ENCODE results near the gene GATB. TPM values are rescaled to one million over a fixed set of nuclear protein-coding genes. Genes with fewer than 3 reads are reported as not detected.

Gene GATB
- total and polyA plus RNA-seq, 5 donors, result 87.5 to 182 (median 94.1) TPM

GRCh38 chr4:151729731-151730559, 30.9 kb downstream of the GATB start:
- H3K9me3 ChIP-seq (ENCODE audit: control insufficient read depth, low read length), result no peaks in the 10 kb centered on the region
- intact Hi-C loops (cut with DNase I), result no loop called here
- no peak for ATAC-seq
- 92% methylated on average over 12 of the region's 12 CpGs for WGBS
- H3K27ac ChIP-seq (ENCODE audit: low read length), result no peak overlapping the region
- H3K27me3 ChIP-seq (ENCODE audit: control insufficient read depth, insufficient read depth), result no peaks in the 10 kb centered on the region
- DNase-seq, result no peak
- no peak overlapping the region for H3K4me3 ChIP-seq (ENCODE audit: low read length)
- no peaks in the 10 kb centered on the region for H3K4me1 ChIP-seq (ENCODE audit: control insufficient read depth, insufficient read depth, low read length)

GRCh38 chr4:151728679-151729078, 32.1 kb downstream of the GATB start:
- ATAC-seq, result no peak
- WGBS, result 87% methylated on average over 2 of the region's 2 CpGs
- Histone ChIP-seq H3K27ac (ENCODE audit: low read length) (no peak overlapping the region), H3K9me3 (ENCODE audit: control insufficient read depth, low read length) (no peaks in the 10 kb centered on the region), H3K4me1 (ENCODE audit: control insufficient read depth, insufficient read depth, low read length) (no peaks in the 10 kb centered on the region), H3K27me3 (ENCODE audit: control insufficient read depth, insufficient read depth) (no peaks in the 10 kb centered on the region), H3K4me3 (ENCODE audit: low read length) (no peak overlapping the region)
- DNase-seq, result no peak
- intact Hi-C loops (cut with DNase I), result no loop called here

- no peaks in the 10 kb centered on the region for H3K9me3 ChIP-seq (ENCODE audit: control insufficient read depth, low read length)
- H3K27me3 ChIP-seq (ENCODE audit: control insufficient read depth, insufficient read depth), result no peaks in the 10 kb centered on the region
- H3K4me1 ChIP-seq (ENCODE audit: control insufficient read depth, insufficient read depth, low read length), result no peaks in the 10 kb centered on the region
- no peak overlapping the region for H3K27ac ChIP-seq (ENCODE audit: low read length)
- no peak for ATAC-seq
- DNase-seq, result no peak
- no peak overlapping the region for H3K4me3 ChIP-seq (ENCODE audit: low read length)
- 29% methylated on average over 1 of the region's 1 CpG for WGBS
- intact Hi-C loops (cut with DNase I), result no loop called here
Measured at GRCh38 chr4:151728006-151728405, 32.8 kb downstream of the GATB start.

- ATAC-seq, result no peak
- H3K27me3 ChIP-seq (ENCODE audit: control insufficient read depth, insufficient read depth), result no peaks in the 10 kb centered on the region
- H3K27ac ChIP-seq (ENCODE audit: low read length), result no peak overlapping the region
- intact Hi-C loops (cut with DNase I), result no loop called here
- no peaks in the 10 kb centered on the region for H3K9me3 ChIP-seq (ENCODE audit: control insufficient read depth, low read length)
- no peaks in the 10 kb centered on the region for H3K4me1 ChIP-seq (ENCODE audit: control insufficient read depth, insufficient read depth, low read length)
- DNase-seq, result no peak
- H3K4me3 ChIP-seq (ENCODE audit: low read length), result no peak overlapping the region
- WGBS, result 91% methylated on average over 1 of the region's 1 CpG
Measured at GRCh38 chr4:151727365-151727764, 33.4 kb downstream of the GATB start.

- DNase-seq (no peak), ATAC-seq (no peak)
- intact Hi-C loops (cut with DNase I), result no loop called here
- H3K27ac ChIP-seq (ENCODE audit: low read length), result no peak overlapping the region
- no peak overlapping the region for H3K4me3 ChIP-seq (ENCODE audit: low read length)
- H3K9me3 ChIP-seq (ENCODE audit: control insufficient read depth, low read length), result no peaks in the 10 kb centered on the region
- no peaks in the 10 kb centered on the region for H3K27me3 ChIP-seq (ENCODE audit: control insufficient read depth, insufficient read depth)
- no peaks in the 10 kb centered on the region for H3K4me1 ChIP-seq (ENCODE audit: control insufficient read depth, insufficient read depth, low read length)
- whole genome bisulfite sequencing, result 86% methylated on average over 2 of the region's 2 CpGs
Measured at GRCh38 chr4:151725087-151725486, 35.7 kb downstream of the GATB start.

GRCh38 chr4:151721916-151722315, 38.9 kb downstream of the GATB start:
- Histone ChIP-seq H3K9me3 (ENCODE audit: control insufficient read depth, low read length) (no peaks in the 10 kb centered on the region), H3K27me3 (ENCODE audit: control insufficient read depth, insufficient read depth) (no peaks in the 10 kb centered on the region), H3K27ac (ENCODE audit: low read length) (no peak overlapping the region), H3K4me3 (ENCODE audit: low read length) (no peak overlapping the region), H3K4me1 (ENCODE audit: control insufficient read depth, insufficient read depth, low read length) (peaks cover 3% of the 10 kb centered on the region)
- 90% methylated on average over 2 of the region's 2 CpGs for WGBS
- DNase-seq, result no peak
- no peak for ATAC-seq
- intact Hi-C loops (cut with DNase I), result no loop called here

- Histone ChIP-seq H3K27ac (ENCODE audit: low read length) (no peak overlapping the region), H3K27me3 (ENCODE audit: control insufficient read depth, insufficient read depth) (no peaks in the 10 kb centered on the region), H3K9me3 (ENCODE audit: control insufficient read depth, low read length) (no peaks in the 10 kb centered on the region), H3K4me1 (ENCODE audit: control insufficient read depth, insufficient read depth, low read length) (peaks cover 3% of the 10 kb centered on the region), H3K4me3 (ENCODE audit: low read length) (no peak overlapping the region)
- DNase-seq (no peak), ATAC-seq (no peak)
- intact Hi-C loops (cut with DNase I), result no loop called here
- 84% methylated on average over 7 of the region's 7 CpGs for WGBS
Measured at GRCh38 chr4:151721466-151721865, 39.3 kb downstream of the GATB start.

- WGBS, result 70% methylated on average over 8 of the region's 8 CpGs
- ATAC-seq (peak; percentile 36 to 47), DNase-seq (peak in 1 of 3 donors; percentile 52)
- intact Hi-C loops (cut with DNase I), result no loop called here
- H3K4me3 ChIP-seq (ENCODE audit: low read length), result no peak overlapping the region
- H3K27me3 ChIP-seq (ENCODE audit: control insufficient read depth, insufficient read depth), result no peaks in the 10 kb centered on the region
- peaks cover 3% of the 10 kb centered on the region for H3K4me1 ChIP-seq (ENCODE audit: control insufficient read depth, insufficient read depth, low read length)
- no peaks in the 10 kb centered on the region for H3K9me3 ChIP-seq (ENCODE audit: control insufficient read depth, low read length)
- H3K27ac ChIP-seq (ENCODE audit: low read length), result peak overlapping the region; percentile 81
Measured at GRCh38 chr4:151719956-151720334, 40.9 kb downstream of the GATB start.

- no peak overlapping the region for H3K4me3 ChIP-seq (ENCODE audit: low read length)
- no peaks in the 10 kb centered on the region for H3K27me3 ChIP-seq (ENCODE audit: control insufficient read depth, insufficient read depth)
- ATAC-seq (peak; percentile 66 to 86), DNase-seq (peak in 1 of 3 donors; percentile 70)
- 63% methylated on average over 19 of the region's 19 CpGs for WGBS
- no peaks in the 10 kb centered on the region for H3K9me3 ChIP-seq (ENCODE audit: control insufficient read depth, low read length)
- intact Hi-C loops (cut with DNase I), result no loop called here
- H3K27ac ChIP-seq (ENCODE audit: low read length), result peak overlapping the region; percentile 81
- H3K4me1 ChIP-seq (ENCODE audit: control insufficient read depth, insufficient read depth, low read length), result peaks cover 3% of the 10 kb centered on the region
Measured at GRCh38 chr4:151718984-151719955, 41.5 kb downstream of the GATB start.

- H3K4me3 ChIP-seq (ENCODE audit: low read length), result no peak overlapping the region
- intact Hi-C loops (cut with DNase I), result no loop called here
- ATAC-seq, result no peak
Measured at GRCh38 chr4:151717909-151718628, 42.7 kb downstream of the GATB start.

More at GRCh38 chr4:151717909-151718628, 42.7 kb downstream of the GATB start:
- no peak for DNase-seq
- peaks cover 3% of the 10 kb centered on the region for H3K4me1 ChIP-seq (ENCODE audit: control insufficient read depth, insufficient read depth, low read length)
- H3K27me3 ChIP-seq (ENCODE audit: control insufficient read depth, insufficient read depth), result no peaks in the 10 kb centered on the region
- H3K9me3 ChIP-seq (ENCODE audit: control insufficient read depth, low read length), result no peaks in the 10 kb centered on the region
- H3K27ac ChIP-seq (ENCODE audit: low read length), result no peak overlapping the region
- WGBS, result 80% methylated on average over 10 of the region's 10 CpGs

All from right cardiac atrium (tissue), 5 donors.